SH-SY5Y (cell line): ENCODE data around the gene MRPL19.

Experiments
- GATA2 ChIP-seq: IDR thresholded peaks from 2 replicates; pipeline ENCODE4 v1.6.1; 2011; ENCODE audit warnings: mild to moderate bottlenecking, low read depth, low read length
- GATA3 ChIP-seq: IDR thresholded peaks from 2 replicates; pipeline ENCODE4 v1.6.1; 2011; ENCODE audit warnings: low read depth, mild to moderate bottlenecking, low read length, moderate library complexity

DNA sequence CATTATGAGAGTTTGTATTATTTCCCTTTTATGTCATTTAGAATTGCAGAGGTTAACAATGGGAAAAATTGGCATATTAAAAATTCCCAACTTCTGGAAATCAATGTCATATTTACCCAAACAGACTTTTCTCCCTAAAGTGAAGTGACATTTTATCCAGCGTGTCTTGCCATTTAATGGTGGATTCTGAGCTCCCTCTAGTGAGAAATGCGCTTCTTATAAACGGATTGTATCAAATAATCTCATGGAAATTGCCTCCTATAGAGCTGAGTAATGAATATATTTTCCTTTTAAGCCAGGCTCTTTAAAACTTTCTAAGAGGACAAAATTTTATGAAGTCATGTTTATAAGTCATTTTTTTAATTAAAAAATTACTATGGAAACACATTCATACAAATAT lies 69.8 kb downstream of the MRPL19 start:
- no peak for TF ChIP-seq GATA3
- TF ChIP-seq GATA2, result no peak
